Right lobe of liver (tissue), 4 donors: ENCODE results near the gene KLHL25.
"Not testable (repeated sequence)": the region's sequence is repeated elsewhere in the genome, so short reads cannot be mapped to it uniquely, and the experiment has no call there.

Source experiments
- POLR2A ChIP-seq: fragments of 450-650 bp; IDR thresholded peaks from one replicate; pipeline ENCODE4 v1.6.1; 2017; ENCODE audit warnings: antibody characterized with exemption, mild to moderate bottlenecking
- TF ChIP-seq, protein P1 (sequence below), 4 donors: fragments of 200-600 bp in 3 of 4; fragments of 450-650 bp in 1 of 4; IDR thresholded peaks; one replicate each; pipeline versions ENCODE4 v1.5.1 to v1.8.0; 2016 to 2022; ENCODE audit warnings: antibody characterized with exemption in 4 of 4, mild to moderate bottlenecking in 2 of 4
- donor health status: DM: no; HTN: no; CAD: no.
- donor health status: DM: no; HTN: no; CAD: no.
- donor health status: DM: no; HTN: yes; CAD: no.

DNA sequence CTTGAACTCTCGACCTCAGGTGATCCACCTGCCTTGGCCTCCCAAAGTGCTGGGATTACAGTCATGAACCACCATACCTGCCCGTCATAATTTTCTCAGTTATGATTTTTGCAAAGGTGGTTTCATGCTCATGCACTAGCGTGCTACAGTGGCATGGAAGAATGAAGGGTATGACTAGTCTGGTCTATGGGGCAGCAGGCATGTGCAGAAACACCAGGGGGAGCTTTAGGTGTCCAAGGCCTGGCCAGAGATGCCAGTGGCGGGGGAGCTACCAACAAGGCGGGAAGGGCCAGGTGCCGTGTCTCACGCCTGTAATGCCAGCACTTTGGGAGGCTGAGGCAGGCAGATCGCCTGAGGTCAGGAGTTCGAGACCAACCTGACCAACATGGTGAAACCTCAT is 7.9 kb upstream of the KLHL25 start:
- TF ChIP-seq POLR2A, result not testable (repeated sequence)
- TF ChIP-seq, protein P1, sequence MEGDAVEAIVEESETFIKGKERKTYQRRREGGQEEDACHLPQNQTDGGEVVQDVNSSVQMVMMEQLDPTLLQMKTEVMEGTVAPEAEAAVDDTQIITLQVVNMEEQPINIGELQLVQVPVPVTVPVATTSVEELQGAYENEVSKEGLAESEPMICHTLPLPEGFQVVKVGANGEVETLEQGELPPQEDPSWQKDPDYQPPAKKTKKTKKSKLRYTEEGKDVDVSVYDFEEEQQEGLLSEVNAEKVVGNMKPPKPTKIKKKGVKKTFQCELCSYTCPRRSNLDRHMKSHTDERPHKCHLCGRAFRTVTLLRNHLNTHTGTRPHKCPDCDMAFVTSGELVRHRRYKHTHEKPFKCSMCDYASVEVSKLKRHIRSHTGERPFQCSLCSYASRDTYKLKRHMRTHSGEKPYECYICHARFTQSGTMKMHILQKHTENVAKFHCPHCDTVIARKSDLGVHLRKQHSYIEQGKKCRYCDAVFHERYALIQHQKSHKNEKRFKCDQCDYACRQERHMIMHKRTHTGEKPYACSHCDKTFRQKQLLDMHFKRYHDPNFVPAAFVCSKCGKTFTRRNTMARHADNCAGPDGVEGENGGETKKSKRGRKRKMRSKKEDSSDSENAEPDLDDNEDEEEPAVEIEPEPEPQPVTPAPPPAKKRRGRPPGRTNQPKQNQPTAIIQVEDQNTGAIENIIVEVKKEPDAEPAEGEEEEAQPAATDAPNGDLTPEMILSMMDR (IDR thresholded peaks at IDR 0.05), result peak in 1 of 4 donors; percentile 17
